HEK293 (cell line): ENCODE data around the gene MYLK4.

Experiments
- CTCF ChIA-PET: fragments of 350-600 bp; formaldehyde crosslinking; extraction: SDS; loops from one replicate; lab custom pipeline; 2021; ENCODE audit warnings: antibody characterized with exemption; lab: Yijun Ruan, JAX
- POLR2A ChIA-PET: fragments of 300-600 bp; formaldehyde crosslinking; extraction: SDS; loops from one replicate; lab custom pipeline; 2020; ENCODE audit warnings: antibody characterized with exemption, inconsistent platforms; lab: Yijun Ruan, JAX
- H3K27ac ChIP-seq: fragments of 200-500 bp; sonication (Bioruptor generic); 2 replicates; pipeline ENCODE4 v1.5.1; 2014; ENCODE audit warnings: low read depth, low read length, control low read depth, inconsistent platforms; ENCODE audit errors: extremely low read depth
- H3K36me3 ChIP-seq, 2 experiments: fragments of 200-500 bp in 1 of 2; sonication (Bioruptor generic) in 1 of 2; 1 replicate in 1 of 2; 2 replicates in 1 of 2; pipeline ENCODE4 v1.5.1; 2014 to 2017; ENCODE audit warnings: inconsistent platforms in 2 of 2, low read length in 2 of 2; ENCODE audit not compliant: control insufficient read depth in 2 of 2, insufficient read depth in 1 of 2
- H3K4me1 ChIP-seq: fragments of 200-500 bp; sonication (Bioruptor generic); 2 replicates; pipeline ENCODE4 v1.5.1; 2014; ENCODE audit warnings: mild to moderate bottlenecking, low read length, inconsistent platforms; ENCODE audit not compliant: control insufficient read depth, insufficient read depth
- H3K4me3 ChIP-seq: 2 replicates; pipeline ENCODE4 v1.5.1; 2011; ENCODE audit warnings: low read depth, mild to moderate bottlenecking, control low read depth, low read length, moderate library complexity
- H3K9me3 ChIP-seq: fragments of 200-500 bp; sonication (Bioruptor generic); 2 replicates; pipeline ENCODE4 v1.5.1; 2014; ENCODE audit warnings: low read depth, low read length, inconsistent platforms; ENCODE audit not compliant: control insufficient read depth, insufficient read depth
- MEIS1 ChIP-seq: sonication (generic); formaldehyde crosslinking; IDR thresholded peaks from 2 replicates; pipeline ENCODE4 v1.8.1; 2022; ENCODE audit warnings: missing genetic modification reagents, mild to moderate bottlenecking, borderline replicate concordance
- OSR2 ChIP-seq: fragments of 450-650 bp; formaldehyde crosslinking; IDR thresholded peaks from 2 replicates; pipeline ENCODE4 v1.5.1; 2016; ENCODE audit warnings: missing biosample characterization, missing genetic modification characterization
- SETDB1 ChIP-seq: IDR thresholded peaks from one replicate; pipeline ENCODE4 v1.6.1; 2017; ENCODE audit warnings: mild to moderate bottlenecking, low read length, moderate library complexity, mixed read lengths; ENCODE audit not compliant: insufficient read length
- SP2 ChIP-seq: fragments of 450-650 bp; formaldehyde crosslinking; IDR thresholded peaks from 2 replicates; pipeline ENCODE4 v1.5.1; 2016; ENCODE audit warnings: missing biosample characterization, missing genetic modification characterization
- SP3 ChIP-seq: fragments of 450-650 bp; formaldehyde crosslinking; IDR thresholded peaks from 2 replicates; pipeline ENCODE4 v1.5.1; 2016; ENCODE audit warnings: missing biosample characterization, missing genetic modification characterization
- SP7 ChIP-seq: fragments of 450-650 bp; formaldehyde crosslinking; IDR thresholded peaks from 2 replicates; pipeline ENCODE4 v1.5.1; 2016; ENCODE audit warnings: missing biosample characterization, missing genetic modification characterization
- TRIM28 ChIP-seq: IDR thresholded peaks from 2 replicates; pipeline ENCODE4 v1.6.1; 2011; ENCODE audit warnings: low read length, control low read depth, borderline replicate concordance
- ZFP3 ChIP-seq: fragments of 450-650 bp; formaldehyde crosslinking; IDR thresholded peaks from 2 replicates; pipeline ENCODE4 v1.5.1; 2016; ENCODE audit warnings: low read depth, missing biosample characterization, missing genetic modification characterization
- ZNF114 ChIP-seq: fragments of 450-650 bp; formaldehyde crosslinking; IDR thresholded peaks from 2 replicates; pipeline ENCODE4 v1.5.0; 2017; ENCODE audit warnings: missing biosample characterization, missing genetic modification characterization
- ZNF202 ChIP-seq: fragments of 450-650 bp; formaldehyde crosslinking; IDR thresholded peaks from 2 replicates; pipeline ENCODE4 v1.5.1; 2016; ENCODE audit warnings: missing biosample characterization, missing genetic modification characterization, borderline replicate concordance
- ZNF274 ChIP-seq, 2 experiments: fragments of 200-500 bp in 1 of 2; fragments of 450-650 bp in 1 of 2; sonication (Bioruptor generic) in 1 of 2; formaldehyde crosslinking in 1 of 2; IDR thresholded peaks; 2 replicates each; pipeline versions ENCODE4 v1.5.1 to v1.6.1; 2014 to 2016; ENCODE audit warnings: borderline replicate concordance in 1 of 2, inconsistent platforms in 1 of 2, low read length in 1 of 2, missing biosample characterization in 1 of 2, missing genetic modification characterization in 1 of 2
- ZNF426 ChIP-seq: fragments of 450-650 bp; formaldehyde crosslinking; IDR thresholded peaks from 2 replicates; pipeline ENCODE4 v1.5.1; 2017; ENCODE audit warnings: missing biosample characterization, missing genetic modification characterization, mild to moderate bottlenecking, inconsistent platforms, moderate library complexity
- ZNF600 ChIP-seq: fragments of 450-650 bp; formaldehyde crosslinking; IDR thresholded peaks from 2 replicates; pipeline ENCODE4 v1.5.1; 2016; ENCODE audit warnings: missing biosample characterization, missing genetic modification characterization
- ZNF677 ChIP-seq: fragments of 450-650 bp; IDR thresholded peaks from 2 replicates; pipeline ENCODE4 v1.5.0; 2018; ENCODE audit warnings: missing biosample characterization, mild to moderate bottlenecking, missing genetic modification characterization, moderate library complexity
- ZNF701 ChIP-seq: fragments of 450-650 bp; formaldehyde crosslinking; IDR thresholded peaks from 2 replicates; pipeline ENCODE4 v1.5.1; 2016; ENCODE audit warnings: missing biosample characterization, missing genetic modification characterization
- ZNF791 ChIP-seq: fragments of 450-650 bp; formaldehyde crosslinking; IDR thresholded peaks from 2 replicates; pipeline ENCODE4 v1.5.1; 2016; ENCODE audit warnings: missing biosample characterization, missing genetic modification characterization
- ZNF830 ChIP-seq: fragments of 450-650 bp; IDR thresholded peaks from 2 replicates; pipeline ENCODE4 v1.5.0; 2018; ENCODE audit warnings: missing biosample characterization, missing genetic modification characterization, low read depth, mild to moderate bottlenecking, moderate library complexity
- ZXDB ChIP-seq: fragments of 450-650 bp; formaldehyde crosslinking; IDR thresholded peaks from 2 replicates; pipeline ENCODE4 v1.5.1; 2016; ENCODE audit warnings: missing biosample characterization, missing genetic modification characterization
- TF ChIP-seq, protein P1 (sequence below): fragments of 450-650 bp; formaldehyde crosslinking; IDR thresholded peaks from 2 replicates; pipeline ENCODE4 v1.5.1; 2016; ENCODE audit warnings: missing biosample characterization, missing genetic modification characterization
- TF ChIP-seq, protein P2 (sequence below): fragments of 450-650 bp; formaldehyde crosslinking; IDR thresholded peaks from 2 replicates; pipeline ENCODE4 v1.5.1; 2017; ENCODE audit warnings: missing biosample characterization, missing genetic modification characterization
- TF ChIP-seq, protein P3 (sequence below): IDR thresholded peaks from 2 replicates; pipeline ENCODE4 v1.6.1; 2011; ENCODE audit warnings: mild to moderate bottlenecking, low read depth, low read length, borderline replicate concordance
- TF ChIP-seq, protein P4 (sequence below): fragments of 450-650 bp; formaldehyde crosslinking; IDR thresholded peaks from 2 replicates; pipeline ENCODE4 v1.5.1; 2016; ENCODE audit warnings: missing biosample characterization, missing genetic modification characterization, borderline replicate concordance
- TF ChIP-seq, protein P5 (sequence below): fragments of 450-650 bp; formaldehyde crosslinking; IDR thresholded peaks from 2 replicates; pipeline ENCODE4 v1.5.1; 2016; ENCODE audit warnings: missing biosample characterization, missing genetic modification characterization, borderline replicate concordance

MYLK4 gene

DNA sequence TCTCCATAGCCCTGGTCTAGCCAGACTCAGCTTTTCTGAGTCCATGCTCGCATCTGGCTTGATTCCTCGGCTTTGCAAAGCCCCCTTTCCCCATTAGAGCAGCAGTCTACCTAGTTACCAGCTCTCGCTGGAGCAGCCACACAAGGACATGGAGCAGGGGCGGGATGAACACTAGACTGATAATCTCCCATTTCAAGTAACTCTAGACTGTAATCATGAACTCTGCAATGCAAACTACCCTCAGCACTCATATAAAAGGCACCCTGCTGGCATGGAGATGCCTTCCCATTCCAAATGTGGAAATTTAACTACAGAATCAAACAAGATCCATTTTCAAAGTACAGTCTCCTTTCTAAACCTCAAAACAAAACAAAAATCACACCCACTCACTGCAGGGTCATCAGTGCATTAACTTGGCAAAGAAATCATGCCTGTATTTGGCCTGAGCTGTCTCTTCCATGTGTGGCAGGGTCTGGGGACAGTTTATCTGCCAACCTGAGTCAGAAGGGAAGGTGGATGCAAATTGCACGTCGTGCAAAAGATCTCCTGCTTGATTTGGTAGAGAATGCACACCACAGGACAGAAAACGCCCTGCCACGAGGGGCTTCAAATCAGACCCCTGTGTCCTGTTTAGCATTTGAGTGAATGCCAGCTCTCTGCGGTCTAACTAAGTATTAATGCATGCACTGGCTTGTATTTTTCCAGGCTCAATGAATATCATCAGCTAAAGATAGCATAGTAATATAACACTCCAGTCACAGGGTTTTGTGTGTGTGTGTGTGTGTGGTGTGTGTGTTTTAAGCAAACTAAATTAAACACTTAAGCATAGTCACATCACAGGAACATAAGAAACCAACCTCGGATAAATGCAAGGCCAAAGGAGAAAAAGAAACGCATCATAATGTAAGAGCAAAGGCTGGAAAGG, 85.3 kb downstream of the MYLK4 start (continued):
- TF ChIP-seq ZNF426 (tag by site-specific recombination) (no peak), ZNF677 (tag by site-specific recombination) (no peak), ZNF274 (IDR thresholded peaks at IDR 0.05; ENCODE audit: low read length) (no peak), ZNF274 (tag by site-specific recombination; IDR thresholded peaks at IDR 0.05; ENCODE audit: borderline replicate concordance) (no peak), ZNF791 (tag by site-specific recombination) (no peak), SP7 (tag by site-specific recombination) (peak; percentile 92), ZNF202 (tag by site-specific recombination) (no peak), ZXDB (tag by site-specific recombination) (peak; percentile 49; the same call in 1 of the 2 replicates), TRIM28 (0 out of 2 replicates have a peak, but pooled peaks have one; percentile 23)
- TF ChIP-seq, protein P1, sequence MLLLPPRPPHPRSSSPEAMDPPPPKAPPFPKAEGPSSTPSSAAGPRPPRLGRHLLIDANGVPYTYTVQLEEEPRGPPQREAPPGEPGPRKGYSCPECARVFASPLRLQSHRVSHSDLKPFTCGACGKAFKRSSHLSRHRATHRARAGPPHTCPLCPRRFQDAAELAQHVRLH (tag by site-specific recombination): peak; percentile 32; the same call in 1 of the 2 replicates

DNA sequence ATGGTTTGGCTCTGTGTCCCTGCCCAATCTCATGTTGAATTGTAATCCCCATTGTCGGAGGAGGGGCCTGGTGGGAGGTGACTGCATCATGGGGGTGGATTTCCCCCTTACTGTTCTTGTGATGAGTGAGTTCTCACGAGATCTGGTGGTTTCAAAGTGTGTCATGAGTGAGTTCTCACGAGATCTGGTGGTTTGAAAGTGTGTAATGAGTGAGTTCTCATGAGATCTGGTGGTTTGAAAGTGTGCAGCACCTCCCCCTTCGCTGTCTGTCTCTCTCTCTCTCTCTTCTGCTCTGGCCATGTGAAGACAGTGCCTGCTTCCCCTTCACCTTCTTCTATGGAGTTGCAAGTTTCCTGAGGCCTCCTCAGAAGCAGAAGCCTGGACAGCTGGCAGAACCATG, 87.6 kb downstream of the MYLK4 start:
- Histone ChIP-seq H3K4me3 (no peak overlapping the region), H3K9me3 (no peaks in the 10 kb centered on the region), H3K36me3 (no peaks in the 10 kb centered on the region), H3K4me1 (peaks cover 6% of the 10 kb centered on the region), H3K27ac (no peak overlapping the region)
- ChIA-PET POLR2A (no interaction called here), CTCF (no interaction called here)
- TF ChIP-seq ZNF274 (IDR thresholded peaks at IDR 0.05; ENCODE audit: low read length) (no peak), ZNF274 (tag by site-specific recombination; IDR thresholded peaks at IDR 0.05; ENCODE audit: borderline replicate concordance) (peak; percentile 98), SETDB1 (peak; percentile 59)
- TF ChIP-seq, protein P2, sequence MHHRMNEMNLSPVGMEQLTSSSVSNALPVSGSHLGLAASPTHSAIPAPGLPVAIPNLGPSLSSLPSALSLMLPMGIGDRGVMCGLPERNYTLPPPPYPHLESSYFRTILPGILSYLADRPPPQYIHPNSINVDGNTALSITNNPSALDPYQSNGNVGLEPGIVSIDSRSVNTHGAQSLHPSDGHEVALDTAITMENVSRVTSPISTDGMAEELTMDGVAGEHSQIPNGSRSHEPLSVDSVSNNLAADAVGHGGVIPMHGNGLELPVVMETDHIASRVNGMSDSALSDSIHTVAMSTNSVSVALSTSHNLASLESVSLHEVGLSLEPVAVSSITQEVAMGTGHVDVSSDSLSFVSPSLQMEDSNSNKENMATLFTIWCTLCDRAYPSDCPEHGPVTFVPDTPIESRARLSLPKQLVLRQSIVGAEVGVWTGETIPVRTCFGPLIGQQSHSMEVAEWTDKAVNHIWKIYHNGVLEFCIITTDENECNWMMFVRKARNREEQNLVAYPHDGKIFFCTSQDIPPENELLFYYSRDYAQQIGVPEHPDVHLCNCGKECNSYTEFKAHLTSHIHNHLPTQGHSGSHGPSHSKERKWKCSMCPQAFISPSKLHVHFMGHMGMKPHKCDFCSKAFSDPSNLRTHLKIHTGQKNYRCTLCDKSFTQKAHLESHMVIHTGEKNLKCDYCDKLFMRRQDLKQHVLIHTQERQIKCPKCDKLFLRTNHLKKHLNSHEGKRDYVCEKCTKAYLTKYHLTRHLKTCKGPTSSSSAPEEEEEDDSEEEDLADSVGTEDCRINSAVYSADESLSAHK (tag by site-specific recombination): no peak

DNA sequence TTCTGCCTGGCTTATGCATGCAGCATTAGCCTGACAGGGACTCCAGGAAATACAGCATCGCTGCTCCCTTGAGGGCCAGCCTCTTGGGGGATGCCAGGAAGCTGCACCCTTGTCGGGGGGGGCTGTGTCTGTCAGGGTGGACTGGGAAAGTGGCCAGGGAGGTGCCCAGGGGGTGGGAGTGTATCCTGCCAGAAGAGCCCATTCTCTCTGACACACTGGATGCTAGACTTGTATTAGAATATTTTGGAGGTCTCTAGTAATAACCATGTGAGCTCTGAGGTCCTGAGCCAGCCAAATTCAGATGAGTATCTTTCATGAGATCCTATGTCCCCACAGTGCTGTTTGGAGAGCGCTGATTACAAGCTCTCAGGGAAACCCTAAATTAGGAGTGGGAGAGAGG, 89.1 kb downstream of the MYLK4 start:
- Histone ChIP-seq H3K4me1 (peaks cover 8% of the 10 kb centered on the region), H3K36me3 (no peaks in the 10 kb centered on the region), H3K9me3 (no peaks in the 10 kb centered on the region), H3K27ac (no peak overlapping the region), H3K4me3 (no peak overlapping the region)
- POLR2A ChIA-PET: no interaction called here
- CTCF ChIA-PET: no interaction called here
- TF ChIP-seq ZNF114 (tag by site-specific recombination): no peak
- TF ChIP-seq, protein P3, sequence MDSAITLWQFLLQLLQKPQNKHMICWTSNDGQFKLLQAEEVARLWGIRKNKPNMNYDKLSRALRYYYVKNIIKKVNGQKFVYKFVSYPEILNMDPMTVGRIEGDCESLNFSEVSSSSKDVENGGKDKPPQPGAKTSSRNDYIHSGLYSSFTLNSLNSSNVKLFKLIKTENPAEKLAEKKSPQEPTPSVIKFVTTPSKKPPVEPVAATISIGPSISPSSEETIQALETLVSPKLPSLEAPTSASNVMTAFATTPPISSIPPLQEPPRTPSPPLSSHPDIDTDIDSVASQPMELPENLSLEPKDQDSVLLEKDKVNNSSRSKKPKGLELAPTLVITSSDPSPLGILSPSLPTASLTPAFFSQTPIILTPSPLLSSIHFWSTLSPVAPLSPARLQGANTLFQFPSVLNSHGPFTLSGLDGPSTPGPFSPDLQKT: no peak
- no peak for TF ChIP-seq OSR2 (tag by site-specific recombination)
- no peak for TF ChIP-seq ZNF600 (tag by site-specific recombination)
- no peak for TF ChIP-seq MEIS1 (CRISPR knock-in tag)
- TF ChIP-seq ZFP3 (tag by site-specific recombination): no peak
- TF ChIP-seq SP3 (tag by site-specific recombination): no peak
- TF ChIP-seq ZNF830 (tag by site-specific recombination): no peak
- TF ChIP-seq, protein P4, sequence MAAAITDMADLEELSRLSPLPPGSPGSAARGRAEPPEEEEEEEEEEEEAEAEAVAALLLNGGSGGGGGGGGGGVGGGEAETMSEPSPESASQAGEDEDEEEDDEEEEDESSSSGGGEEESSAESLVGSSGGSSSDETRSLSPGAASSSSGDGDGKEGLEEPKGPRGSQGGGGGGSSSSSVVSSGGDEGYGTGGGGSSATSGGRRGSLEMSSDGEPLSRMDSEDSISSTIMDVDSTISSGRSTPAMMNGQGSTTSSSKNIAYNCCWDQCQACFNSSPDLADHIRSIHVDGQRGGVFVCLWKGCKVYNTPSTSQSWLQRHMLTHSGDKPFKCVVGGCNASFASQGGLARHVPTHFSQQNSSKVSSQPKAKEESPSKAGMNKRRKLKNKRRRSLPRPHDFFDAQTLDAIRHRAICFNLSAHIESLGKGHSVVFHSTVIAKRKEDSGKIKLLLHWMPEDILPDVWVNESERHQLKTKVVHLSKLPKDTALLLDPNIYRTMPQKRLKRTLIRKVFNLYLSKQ (tag by site-specific recombination): no peak
- TF ChIP-seq SP2 (tag by site-specific recombination): no peak
- TF ChIP-seq ZNF701 (tag by site-specific recombination): no peak
- TF ChIP-seq, protein P5, sequence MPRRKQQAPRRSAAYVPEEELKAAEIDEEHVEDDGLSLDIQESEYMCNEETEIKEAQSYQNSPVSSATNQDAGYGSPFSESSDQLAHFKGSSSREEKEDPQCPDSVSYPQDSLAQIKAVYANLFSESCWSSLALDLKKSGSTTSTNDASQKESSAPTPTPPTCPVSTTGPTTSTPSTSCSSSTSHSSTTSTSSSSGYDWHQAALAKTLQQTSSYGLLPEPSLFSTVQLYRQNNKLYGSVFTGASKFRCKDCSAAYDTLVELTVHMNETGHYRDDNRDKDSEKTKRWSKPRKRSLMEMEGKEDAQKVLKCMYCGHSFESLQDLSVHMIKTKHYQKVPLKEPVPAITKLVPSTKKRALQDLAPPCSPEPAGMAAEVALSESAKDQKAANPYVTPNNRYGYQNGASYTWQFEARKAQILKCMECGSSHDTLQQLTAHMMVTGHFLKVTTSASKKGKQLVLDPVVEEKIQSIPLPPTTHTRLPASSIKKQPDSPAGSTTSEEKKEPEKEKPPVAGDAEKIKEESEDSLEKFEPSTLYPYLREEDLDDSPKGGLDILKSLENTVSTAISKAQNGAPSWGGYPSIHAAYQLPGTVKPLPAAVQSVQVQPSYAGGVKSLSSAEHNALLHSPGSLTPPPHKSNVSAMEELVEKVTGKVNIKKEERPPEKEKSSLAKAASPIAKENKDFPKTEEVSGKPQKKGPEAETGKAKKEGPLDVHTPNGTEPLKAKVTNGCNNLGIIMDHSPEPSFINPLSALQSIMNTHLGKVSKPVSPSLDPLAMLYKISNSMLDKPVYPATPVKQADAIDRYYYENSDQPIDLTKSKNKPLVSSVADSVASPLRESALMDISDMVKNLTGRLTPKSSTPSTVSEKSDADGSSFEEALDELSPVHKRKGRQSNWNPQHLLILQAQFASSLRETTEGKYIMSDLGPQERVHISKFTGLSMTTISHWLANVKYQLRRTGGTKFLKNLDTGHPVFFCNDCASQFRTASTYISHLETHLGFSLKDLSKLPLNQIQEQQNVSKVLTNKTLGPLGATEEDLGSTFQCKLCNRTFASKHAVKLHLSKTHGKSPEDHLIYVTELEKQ (tag by site-specific recombination): no peak
